ENCODE results near the gene LLGL2. TPM values are rescaled to one million over a fixed set of nuclear protein-coding genes. Genes with fewer than 3 reads are reported as not detected.

The LLGL2 gene
- total and polyA plus RNA-seq, 2 donors (not counting 1 experiment from before 2014, with no cell fraction given) = 0.03 to 0.33 TPM

- TF ChIP-seq CTCF (conservative IDR thresholded peaks at IDR 0.05 in 1 of 2, IDR thresholded peaks at IDR 0.05 in 1 of 2; ENCODE audit: low read depth in 1 of 2, low read length in 2 of 2) = no peak
- no peak for TF ChIP-seq EZH2 (IDR thresholded peaks at IDR 0.05; ENCODE audit: low read length, missing control alignments)
- H3K36me3 ChIP-seq (ENCODE audit: control insufficient read depth, insufficient read depth, low read length) = no peaks in the 10 kb centered on the region
- H3K27me3 ChIP-seq (ENCODE audit: control insufficient read depth, insufficient read depth, low read length) = no peaks in the 10 kb centered on the region
- H4K20me1 ChIP-seq (ENCODE audit: control insufficient read depth, extremely low read depth, insufficient read depth, low read length) = no peaks in the 10 kb centered on the region
- no peak overlapping the region for H3K27ac ChIP-seq (ENCODE audit: insufficient read depth, low read length)
- H3K4me1 ChIP-seq (ENCODE audit: control insufficient read depth, extremely low read depth, insufficient read depth, low read length) = no peaks in the 10 kb centered on the region
- H2AFZ ChIP-seq (ENCODE audit: low read length) = no peak overlapping the region
- no peak overlapping the region for H3K9ac ChIP-seq (ENCODE audit: insufficient read depth, low read length)
- no peaks in the 10 kb centered on the region for H3K9me3 ChIP-seq (ENCODE audit: control insufficient read depth, insufficient read depth, low read depth, low read length)
- H3K4me3 ChIP-seq (replicated peaks in 1 of 4; ENCODE audit: control extremely low read depth in 1 of 4, insufficient read depth in 1 of 4, low read depth in 3 of 4, low read length in 4 of 4) = no peak overlapping the region
- no peaks in the 10 kb centered on the region for H3K79me2 ChIP-seq (ENCODE audit: control insufficient read depth, insufficient read depth, low read length)
- no peak for DNase-seq (ENCODE audit: low read depth in 2 of 2)
- H3K4me2 ChIP-seq (ENCODE audit: extremely low read depth, insufficient read depth, low read length) = no peak overlapping the region
These were observed 84.8 kb downstream of the LLGL2 start for GRCh38 chr17:75610103-75610984.

- Histone ChIP-seq H3K36me3 (ENCODE audit: control insufficient read depth, insufficient read depth, low read length) (no peaks in the 10 kb centered on the region), H3K27me3 (ENCODE audit: control insufficient read depth, insufficient read depth, low read length) (no peaks in the 10 kb centered on the region), H3K27ac (ENCODE audit: insufficient read depth, low read length) (no peak overlapping the region), H4K20me1 (ENCODE audit: control insufficient read depth, extremely low read depth, insufficient read depth, low read length) (no peaks in the 10 kb centered on the region), H2AFZ (ENCODE audit: low read length) (no peak overlapping the region), H3K4me2 (ENCODE audit: extremely low read depth, insufficient read depth, low read length) (no peak overlapping the region), H3K4me1 (ENCODE audit: control insufficient read depth, extremely low read depth, insufficient read depth, low read length) (no peaks in the 10 kb centered on the region), H3K9ac (ENCODE audit: insufficient read depth, low read length) (no peak overlapping the region), H3K79me2 (ENCODE audit: control insufficient read depth, insufficient read depth, low read length) (no peaks in the 10 kb centered on the region), H3K9me3 (ENCODE audit: control insufficient read depth, insufficient read depth, low read depth, low read length) (no peaks in the 10 kb centered on the region), H3K4me3 (replicated peaks in 1 of 4; ENCODE audit: control extremely low read depth in 1 of 4, insufficient read depth in 1 of 4, low read depth in 3 of 4, low read length in 4 of 4) (no peak overlapping the region)
- TF ChIP-seq EZH2 (IDR thresholded peaks at IDR 0.05; ENCODE audit: low read length, missing control alignments) (no peak), CTCF (conservative IDR thresholded peaks at IDR 0.05 in 1 of 2, IDR thresholded peaks at IDR 0.05 in 1 of 2; ENCODE audit: low read depth in 1 of 2, low read length in 2 of 2) (no peak)
- DNase-seq (ENCODE audit: low read depth in 2 of 2) = no peak
These were observed 86.4 kb downstream of the LLGL2 start for GRCh38 chr17:75611851-75612429.

GRCh38 chr17:75612906-75613626, 87.6 kb downstream of the LLGL2 start:
- H3K4me3 ChIP-seq (replicated peaks in 1 of 4; ENCODE audit: control extremely low read depth in 1 of 4, insufficient read depth in 1 of 4, low read depth in 3 of 4, low read length in 4 of 4) = no peak overlapping the region
- H3K9me3 ChIP-seq (ENCODE audit: control insufficient read depth, insufficient read depth, low read depth, low read length) = no peaks in the 10 kb centered on the region
- H3K4me1 ChIP-seq (ENCODE audit: control insufficient read depth, extremely low read depth, insufficient read depth, low read length) = no peaks in the 10 kb centered on the region
- no peaks in the 10 kb centered on the region for H3K27me3 ChIP-seq (ENCODE audit: control insufficient read depth, insufficient read depth, low read length)
- H3K36me3 ChIP-seq (ENCODE audit: control insufficient read depth, insufficient read depth, low read length) = no peaks in the 10 kb centered on the region
- no peak for DNase-seq (ENCODE audit: low read depth in 2 of 2)
- H3K27ac ChIP-seq (ENCODE audit: insufficient read depth, low read length) = no peak overlapping the region
- no peak overlapping the region for H3K4me2 ChIP-seq (ENCODE audit: extremely low read depth, insufficient read depth, low read length)
- H3K9ac ChIP-seq (ENCODE audit: insufficient read depth, low read length) = no peak overlapping the region
- no peak for TF ChIP-seq CTCF (conservative IDR thresholded peaks at IDR 0.05 in 1 of 2, IDR thresholded peaks at IDR 0.05 in 1 of 2; ENCODE audit: low read depth in 1 of 2, low read length in 2 of 2)
- TF ChIP-seq EZH2 (IDR thresholded peaks at IDR 0.05; ENCODE audit: low read length, missing control alignments) = no peak
- H2AFZ ChIP-seq (ENCODE audit: low read length) = no peak overlapping the region
- no peaks in the 10 kb centered on the region for H4K20me1 ChIP-seq (ENCODE audit: control insufficient read depth, extremely low read depth, insufficient read depth, low read length)
- no peaks in the 10 kb centered on the region for H3K79me2 ChIP-seq (ENCODE audit: control insufficient read depth, insufficient read depth, low read length)
